HG03565 (cell line): ENCODE data around the gene ENOX1.

Source experiments
- ATAC-seq: cut with Tn5 transposase; IDR thresholded peaks from one replicate; pipeline ENCODE4 v1.9.1; 2021; ENCODE audit warnings: mild to moderate bottlenecking, moderate library complexity; ENCODE audit not compliant: unreplicated experiment

The ENOX1 gene

DNA sequence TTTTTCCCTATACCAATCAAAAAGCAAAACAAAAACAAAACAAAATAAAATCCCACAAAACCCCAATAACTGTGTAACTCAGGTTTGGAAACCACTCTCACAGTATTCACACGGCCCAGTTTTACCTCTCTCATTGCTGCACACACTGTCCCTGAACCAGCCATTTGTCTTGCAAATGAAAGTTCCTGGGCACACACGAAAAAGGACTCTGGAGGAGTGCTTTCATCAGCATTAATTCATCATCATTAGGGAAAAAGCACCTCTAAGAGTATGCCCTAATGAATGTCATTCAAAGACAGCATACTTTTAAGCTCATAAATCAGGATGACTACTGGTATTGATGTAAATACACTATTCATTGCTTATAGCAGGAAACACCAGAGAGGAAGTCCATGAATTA, 457.1 kb downstream of the ENOX1 start:
- ATAC-seq: no peak

DNA sequence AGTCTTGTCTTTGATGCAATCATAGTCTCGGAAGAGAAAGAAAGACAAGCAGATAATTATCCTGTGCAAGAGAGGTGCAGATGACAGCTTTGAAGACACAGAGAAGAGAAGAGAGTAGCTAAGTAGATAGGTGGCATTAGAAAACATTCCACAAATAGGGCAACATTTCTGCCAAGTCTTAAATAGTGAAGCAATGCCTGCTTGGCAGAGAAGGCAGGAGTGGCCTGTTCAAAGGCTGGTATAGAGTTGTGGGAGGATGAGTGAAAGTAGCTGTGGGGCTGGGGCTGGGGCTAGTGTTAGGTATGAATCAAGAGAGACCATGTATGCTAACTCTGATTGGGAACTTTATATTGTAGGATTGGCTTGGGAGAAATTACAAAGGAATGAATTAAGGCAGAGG, 457.9 kb downstream of the ENOX1 start:
- ATAC-seq: no peak

DNA sequence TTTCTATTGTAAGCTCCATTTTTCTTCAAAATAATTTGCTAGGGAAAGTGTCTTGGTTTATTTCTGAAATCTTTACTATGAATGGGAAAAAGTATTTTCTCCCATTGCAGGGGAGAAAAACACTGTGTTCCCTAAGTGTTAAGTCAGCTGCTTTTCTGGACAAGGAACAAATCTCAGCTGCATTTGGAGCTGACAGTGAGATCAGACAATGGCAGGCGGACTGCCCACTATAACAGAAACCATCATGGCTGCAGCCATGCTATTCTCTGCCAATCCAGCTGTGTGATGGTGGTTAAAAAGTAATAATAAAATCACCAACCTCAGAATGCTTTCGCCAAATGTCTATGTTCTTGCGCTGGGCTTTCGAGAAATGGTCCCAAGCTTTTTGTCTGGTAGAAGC, 460.7 kb downstream of the ENOX1 start:
- no peak for ATAC-seq

DNA sequence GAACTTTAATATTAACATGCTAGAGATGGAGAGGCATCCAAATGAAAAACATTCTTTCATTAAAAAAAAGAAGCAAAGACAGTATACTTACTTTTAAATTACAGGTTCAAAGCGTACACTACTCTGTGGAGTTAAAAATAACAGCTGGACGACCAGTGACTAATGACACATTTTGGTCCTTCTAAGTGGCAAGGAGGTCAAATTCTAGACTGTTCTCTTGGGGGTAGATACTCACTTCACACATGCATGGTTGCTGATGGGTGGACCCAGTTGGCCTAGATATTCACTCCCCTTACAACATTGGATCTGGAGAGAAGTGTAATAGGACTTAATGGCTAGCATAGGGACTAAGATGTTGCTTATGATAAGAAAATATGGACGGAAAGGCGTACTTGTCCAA, 461.1 kb downstream of the ENOX1 start:
- no peak for ATAC-seq

DNA sequence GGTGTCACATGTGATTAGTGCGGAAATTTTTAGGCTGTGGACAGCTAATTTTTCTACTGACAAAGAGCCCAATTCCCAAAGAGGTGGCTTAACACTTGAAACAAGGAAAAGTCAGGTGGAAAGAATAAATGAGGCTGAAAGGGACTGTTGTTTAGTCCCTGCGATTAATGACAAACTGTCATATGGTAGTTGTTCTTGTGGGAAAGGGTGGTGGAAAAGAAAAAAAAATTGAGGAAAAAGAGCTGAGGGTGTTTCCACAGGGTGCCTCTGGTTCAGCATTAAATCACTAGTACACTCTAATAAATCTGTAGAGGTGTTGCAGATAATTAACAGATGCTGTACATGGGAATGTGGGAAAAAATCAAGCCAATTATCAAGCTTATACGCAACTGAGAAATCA, 462.6 kb downstream of the ENOX1 start:
- ATAC-seq: no peak

DNA sequence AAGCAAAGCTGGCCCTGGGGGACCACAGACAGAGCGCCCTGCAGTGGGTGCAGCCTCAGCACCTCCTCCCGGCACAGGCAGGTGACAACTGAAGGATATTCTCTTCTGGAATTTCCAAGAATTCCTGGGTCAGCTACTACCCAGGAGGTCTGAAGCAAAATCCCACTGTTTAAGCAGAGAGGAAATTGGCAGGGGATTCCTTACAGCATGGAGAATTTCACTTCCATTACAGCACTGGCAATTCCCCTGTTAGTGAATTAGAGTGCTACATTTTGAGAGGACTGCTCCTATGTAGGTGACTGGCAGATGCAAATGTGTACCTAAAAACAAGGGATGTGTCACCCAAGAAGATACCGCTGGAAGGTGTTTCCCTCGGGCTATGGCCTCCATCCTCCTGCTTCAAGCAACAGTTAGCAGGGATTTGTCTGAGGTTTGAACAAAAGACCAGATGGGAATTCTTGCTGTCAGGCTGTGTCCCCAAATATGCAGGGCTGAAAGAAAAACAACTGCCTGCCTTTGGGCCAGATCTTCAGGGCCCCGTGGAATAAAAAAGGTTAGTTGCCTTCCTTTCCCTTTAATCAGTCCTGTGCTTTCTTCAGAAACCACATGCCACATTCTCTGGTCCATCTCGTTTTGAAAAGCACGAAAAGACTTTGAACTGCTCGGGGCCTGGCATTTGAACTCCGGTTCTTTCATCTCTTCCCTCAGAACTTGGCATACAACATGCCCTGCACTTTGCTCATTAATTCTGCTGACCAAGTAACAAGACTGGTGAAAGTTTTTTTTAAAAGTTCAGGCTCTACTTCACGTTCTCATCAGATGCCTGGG, 466.9 kb downstream of the ENOX1 start:
- ATAC-seq: no peak

DNA sequence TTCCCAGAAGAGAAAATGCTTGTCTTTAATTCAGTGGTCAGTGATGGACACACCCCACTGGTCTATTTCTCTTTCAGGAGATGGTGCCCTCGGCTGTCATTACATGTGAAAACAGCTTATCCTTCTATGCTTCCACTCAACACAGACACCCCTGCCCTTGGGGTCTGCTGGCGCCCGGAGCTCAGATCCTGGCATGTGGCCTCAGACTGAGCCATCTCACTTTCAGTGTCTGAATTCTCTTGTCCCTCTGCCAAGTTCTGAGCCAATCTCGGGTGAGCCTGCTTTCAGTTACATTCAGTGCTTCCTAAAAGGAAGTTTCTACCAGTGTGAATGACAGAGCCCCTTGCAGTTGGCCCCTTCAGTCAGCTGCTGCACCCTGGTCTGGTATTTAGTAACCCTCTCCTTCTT, 469.8 kb downstream of the ENOX1 start:
- no peak for ATAC-seq

DNA sequence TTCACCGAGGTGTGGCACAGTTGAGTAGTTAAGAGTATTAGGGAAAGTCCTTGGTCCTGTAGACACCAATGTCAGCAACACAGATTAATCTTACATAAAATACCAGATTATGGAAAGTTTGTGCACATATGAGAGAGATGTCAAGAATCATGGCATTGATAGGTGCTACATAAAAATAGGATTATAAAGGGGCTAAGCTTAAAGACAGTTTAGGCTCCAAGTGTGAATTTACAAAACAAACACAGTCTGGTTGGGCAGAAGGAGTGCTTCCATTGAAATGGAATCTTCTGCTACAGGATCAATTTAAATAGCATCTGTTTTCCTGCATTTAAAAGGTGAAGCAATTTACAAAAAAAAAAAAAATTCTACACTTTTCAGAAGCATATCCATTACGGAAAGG, 470.5 kb downstream of the ENOX1 start:
- ATAC-seq: no peak

DNA sequence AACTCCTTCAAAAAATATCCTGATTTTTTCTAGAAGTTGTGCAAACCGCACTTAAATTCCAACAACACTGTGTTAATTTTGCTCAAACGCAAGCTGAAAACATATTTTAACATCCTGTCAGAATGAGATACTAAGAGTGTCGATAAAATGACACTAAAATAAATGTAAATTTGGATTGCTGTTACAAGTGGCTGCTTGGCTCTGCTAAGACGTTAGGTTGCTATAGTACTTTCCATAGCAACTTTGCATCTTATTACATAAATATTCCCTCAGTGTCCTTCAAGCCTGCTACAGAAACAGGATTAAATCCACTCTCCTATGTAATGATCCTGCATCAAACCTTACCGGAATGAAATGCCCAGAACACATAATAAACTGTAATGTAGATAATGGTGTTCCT, 471.2 kb downstream of the ENOX1 start:
- no peak for ATAC-seq

DNA sequence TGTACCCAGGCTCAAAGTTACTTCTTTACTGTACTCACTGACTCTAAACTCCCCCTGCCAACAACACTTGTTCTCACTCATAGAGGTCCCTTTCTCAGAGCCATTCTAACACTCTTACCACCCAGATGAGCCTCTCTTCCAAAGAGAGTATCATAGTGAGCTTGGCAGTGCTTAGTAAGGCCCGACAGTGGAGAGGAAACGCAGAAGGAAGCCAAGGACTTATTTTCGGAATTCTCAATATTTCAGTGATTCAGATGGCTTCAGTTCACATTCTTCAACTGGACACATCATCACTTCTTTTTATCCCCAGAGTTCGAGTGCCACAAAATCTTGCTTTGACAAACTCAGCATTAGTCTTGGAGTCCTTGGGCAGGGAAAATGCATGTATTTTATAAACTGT, 477.5 kb downstream of the ENOX1 start:
- ATAC-seq: no peak

DNA sequence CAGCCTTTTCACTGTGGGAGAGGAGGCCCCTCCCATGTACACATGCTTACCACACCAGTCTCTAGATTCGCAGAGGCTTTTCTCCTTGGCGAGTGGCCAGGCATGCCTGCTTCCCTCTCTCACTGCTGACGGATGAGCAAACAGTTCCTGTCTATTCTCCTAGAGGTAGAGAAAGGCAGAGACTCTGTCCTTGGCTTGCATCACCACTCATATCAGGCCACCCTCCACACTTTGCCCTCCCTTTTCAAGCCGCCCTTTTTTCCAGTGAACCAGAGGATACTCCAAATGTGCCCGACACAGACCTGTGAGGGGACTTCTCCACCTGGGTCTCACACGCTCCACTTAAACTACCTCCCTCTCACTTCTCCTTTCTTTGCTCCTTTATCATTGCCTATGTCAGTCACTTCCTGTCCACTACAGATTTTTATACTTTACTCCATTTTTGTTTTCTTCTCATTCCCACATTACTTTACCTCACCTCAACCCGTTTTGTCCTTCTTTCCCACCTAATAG, 478.8 kb downstream of the ENOX1 start:
- peak; percentile 64 for ATAC-seq

DNA sequence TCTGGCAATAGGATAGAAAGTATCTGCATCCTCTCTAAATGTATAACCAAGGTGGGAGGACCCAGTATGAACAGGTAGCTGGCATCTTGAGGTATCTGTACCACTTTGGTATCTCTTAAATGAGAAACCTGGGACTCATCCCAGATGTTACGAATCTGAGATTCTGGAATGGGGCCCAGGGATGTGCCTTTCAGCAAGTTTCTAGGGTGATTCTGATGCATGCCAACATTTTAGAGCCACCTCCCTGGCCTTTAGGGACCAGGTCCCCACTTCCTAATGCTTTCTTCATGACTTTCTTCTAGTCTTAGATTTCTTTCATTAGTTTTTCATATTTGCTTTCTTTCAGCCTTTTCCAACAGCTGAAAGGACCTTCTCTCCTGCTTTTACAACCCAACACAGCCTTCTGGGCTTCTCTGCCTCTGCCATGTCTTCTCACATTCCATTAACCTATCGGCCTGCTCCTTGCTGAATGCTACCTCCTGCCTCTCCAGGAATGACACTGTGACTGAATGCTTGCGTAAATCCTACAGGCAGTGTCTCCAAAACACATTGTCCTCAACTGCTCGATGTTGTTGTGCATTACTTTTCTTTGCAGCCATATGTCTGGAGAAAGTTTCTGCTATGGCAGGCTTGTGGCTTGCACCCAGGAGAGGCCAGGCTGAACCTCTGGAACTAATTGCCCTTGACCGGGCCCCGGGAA, 479.4 kb downstream of the ENOX1 start:
- no peak for ATAC-seq

DNA sequence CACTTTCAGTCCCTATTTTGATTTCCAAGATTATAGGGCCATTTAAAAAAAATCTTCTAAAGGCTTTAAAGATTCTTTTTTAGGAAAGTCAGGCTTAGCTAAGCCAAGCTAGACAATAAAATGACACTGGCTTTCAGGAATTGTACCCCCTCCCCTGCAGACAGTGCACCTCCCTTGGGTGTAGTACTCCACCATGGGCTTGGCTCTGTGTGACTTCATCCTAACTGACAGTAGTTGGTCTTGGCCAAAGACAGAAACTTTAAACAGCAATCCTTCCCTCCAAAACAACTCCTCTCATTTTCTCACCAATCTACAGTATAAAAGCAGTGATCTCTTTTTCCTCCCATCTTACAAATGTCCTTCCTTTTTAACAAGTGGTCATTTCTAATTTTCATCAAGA, 480.4 kb downstream of the ENOX1 start:
- ATAC-seq: no peak

DNA sequence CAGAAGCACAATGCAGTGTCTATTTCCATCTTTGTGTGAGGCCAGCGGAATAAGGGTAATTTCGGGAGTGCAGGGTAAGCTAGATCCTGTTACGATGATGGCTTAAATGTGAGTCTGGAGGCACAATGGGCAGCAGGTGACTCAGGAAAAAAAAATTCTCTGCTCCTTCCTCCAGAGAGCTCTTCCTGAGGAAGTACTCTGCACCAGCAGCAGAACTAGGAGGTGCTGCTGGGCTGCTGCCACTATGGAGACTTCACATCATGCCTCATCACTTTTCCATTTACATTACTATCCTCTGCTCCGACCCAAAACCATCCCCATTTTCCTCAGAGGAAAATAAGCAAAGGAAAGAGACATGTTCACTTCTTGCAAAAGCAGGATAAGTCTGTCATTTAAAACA, 481.4 kb downstream of the ENOX1 start:
- ATAC-seq: no peak

DNA sequence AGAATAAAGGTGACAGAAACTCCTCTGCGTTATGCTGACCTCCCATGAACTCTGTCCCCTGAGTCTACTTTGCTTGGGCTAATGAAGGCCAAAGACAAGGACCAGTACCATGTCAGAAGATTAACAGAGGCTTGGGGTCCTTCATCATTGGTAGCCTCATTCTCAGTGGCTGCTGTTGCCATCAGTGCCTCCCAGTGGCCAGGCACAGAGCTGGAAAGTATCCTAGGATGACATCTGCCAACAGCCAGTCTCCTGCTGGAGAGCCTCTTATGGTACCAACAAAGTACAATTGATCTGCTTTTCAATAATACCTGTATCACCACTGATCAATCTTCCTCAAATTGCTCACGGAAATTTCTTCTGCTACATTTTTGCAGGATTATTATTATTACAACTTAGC, 481.8 kb downstream of the ENOX1 start:
- ATAC-seq: no peak

DNA sequence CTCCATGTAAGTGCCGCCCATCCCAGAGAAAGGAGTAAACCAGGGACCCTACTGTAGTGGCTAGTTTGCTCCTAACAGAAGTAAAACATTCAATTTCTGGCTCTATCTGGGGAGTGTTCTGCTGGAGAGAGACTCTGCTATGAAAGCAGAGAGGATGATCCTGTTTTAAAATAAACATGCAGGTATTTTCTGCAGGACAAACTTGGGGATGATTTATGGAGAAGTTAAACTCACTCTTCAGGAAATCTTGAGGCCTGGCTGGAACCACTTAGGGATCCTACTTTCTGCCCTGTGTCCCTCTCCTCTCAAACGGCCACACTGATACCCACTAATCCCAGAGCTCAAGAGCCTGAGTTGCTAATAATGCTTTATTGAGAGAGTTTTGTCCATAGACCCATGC, 482.3 kb downstream of the ENOX1 start:
- ATAC-seq: no peak

DNA sequence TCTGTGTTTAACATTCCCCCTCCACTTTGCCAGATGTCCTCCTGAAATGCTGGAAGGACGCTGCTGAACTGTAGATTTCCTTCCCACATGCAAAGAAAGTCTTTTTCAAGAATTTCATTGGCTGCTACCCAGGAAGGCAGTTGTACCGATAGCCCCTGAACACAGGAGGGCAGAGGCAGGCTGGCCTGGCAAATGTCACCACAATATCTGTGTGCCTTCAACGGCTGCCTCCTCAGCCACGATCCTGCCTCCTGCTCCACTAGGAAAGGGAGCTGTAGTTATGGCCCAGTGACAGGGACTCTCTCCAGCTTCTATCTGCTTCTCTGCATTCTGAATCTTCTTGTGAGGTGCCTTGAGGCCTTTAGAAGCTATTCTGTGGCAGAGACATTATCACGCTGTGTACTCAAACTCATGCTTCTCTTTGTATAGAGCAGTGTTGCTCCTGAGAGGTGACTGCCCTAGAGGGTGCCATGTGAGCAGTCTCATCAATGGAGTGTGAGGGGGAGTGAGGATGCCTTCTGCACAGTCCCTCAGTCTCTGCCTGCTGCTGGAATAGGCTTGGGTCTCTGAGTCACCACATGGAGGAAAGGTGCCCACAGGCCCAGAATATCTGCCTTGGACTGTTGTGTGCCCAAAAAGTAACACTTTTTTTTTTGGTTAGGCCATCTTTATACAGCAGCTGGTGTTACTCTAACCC, 483.6 kb downstream of the ENOX1 start:
- no peak for ATAC-seq

DNA sequence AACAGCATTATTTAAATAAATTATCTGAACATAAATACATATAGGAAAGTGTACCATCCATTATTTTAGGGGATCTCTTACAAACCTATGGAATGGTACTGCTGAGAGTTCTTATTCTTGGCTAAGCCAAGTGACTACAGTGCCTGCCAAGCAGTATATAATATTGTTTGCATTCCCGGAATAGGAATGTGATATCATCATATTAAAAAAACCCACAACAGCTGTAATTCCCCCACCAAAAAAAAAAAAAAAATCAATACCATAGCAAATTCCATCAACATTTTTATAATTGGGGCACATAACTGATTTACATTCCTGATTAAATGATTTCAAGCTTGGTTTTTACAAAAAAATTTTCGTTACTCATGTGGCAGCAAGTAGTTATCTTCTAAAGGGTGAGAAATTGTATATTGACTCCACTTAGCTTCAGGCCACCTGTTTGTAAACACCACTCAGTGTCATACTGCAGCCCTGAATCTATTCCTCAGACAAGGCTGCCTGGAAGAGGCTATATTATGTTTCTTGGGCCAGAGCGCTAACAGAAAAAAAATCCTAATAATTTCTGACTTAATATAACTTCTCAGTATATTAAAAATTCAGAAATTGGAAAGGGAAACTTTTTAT, 485.3 kb downstream of the ENOX1 start:
- no peak for ATAC-seq

DNA sequence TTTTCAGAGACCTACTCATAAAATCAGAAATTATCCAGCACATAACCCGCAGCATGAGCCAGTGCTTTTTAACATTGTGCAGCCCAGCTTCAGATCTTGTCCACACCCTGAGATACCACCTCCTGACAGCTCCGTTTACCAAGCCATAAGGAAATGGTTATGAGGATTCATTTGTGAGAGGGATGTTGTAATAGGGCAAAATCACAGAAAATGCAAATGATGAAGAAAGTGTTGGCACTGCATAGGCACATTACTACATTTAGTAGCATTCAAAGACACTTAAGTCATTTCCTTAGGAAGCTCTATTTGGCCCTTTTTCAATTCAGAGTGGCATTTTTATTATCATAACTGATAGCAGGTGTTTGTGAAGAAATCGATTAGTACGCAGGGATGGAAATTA, 485.9 kb downstream of the ENOX1 start:
- no peak for ATAC-seq

DNA sequence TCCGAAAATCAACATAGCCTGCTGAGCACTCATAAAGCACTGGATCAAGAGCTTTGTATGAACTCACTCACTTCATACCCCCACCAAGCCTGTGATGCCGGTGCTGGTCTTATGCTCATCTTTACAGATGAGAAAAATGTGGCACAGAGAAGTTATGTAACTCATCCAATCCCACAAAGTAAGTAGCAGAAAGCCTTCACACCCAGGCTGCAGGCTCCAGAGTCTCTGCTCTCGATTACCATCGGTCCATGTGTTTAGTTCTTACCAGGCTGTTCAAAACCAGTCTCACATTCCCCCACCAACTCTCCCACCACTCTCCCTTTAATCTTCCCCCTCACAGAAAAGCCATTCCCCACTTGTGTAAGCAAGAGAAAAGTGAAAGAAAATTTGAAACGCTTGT, 487.4 kb downstream of the ENOX1 start:
- no peak for ATAC-seq

DNA sequence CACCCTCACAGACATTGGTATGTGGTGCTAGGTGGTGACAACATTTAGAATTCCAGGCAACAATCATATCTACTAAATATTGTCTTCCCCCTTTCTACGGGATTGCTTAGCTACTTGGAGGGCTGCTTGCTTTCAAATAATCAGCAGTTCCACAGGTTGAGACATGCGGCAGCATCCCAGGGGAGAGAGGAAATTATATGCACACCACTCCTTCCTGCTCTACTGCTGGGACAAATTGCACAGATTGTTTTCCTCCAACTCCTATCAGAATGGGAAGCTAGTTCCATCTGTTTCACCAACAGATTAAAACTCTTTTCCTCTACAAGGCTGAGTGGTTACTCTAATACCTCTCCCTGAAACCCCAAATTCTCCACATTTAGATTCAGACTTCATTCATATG, 488.0 kb downstream of the ENOX1 start:
- ATAC-seq: no peak
